ENCODE results near the gene LDB1.

LDB1 gene

GRCh38 chr10:102139281-102140110 is 19.3 kb upstream of the LDB1 start:
- in situ Hi-C loops (cut with MboI; ENCODE audit: low sequenced_read_pairs) = no loop called here

- in situ Hi-C loops (cut with MboI; ENCODE audit: low sequenced_read_pairs) = no loop called here
Measured at GRCh38 chr10:102135956-102136526, 15.9 kb upstream of the LDB1 start.

GRCh38 chr10:102134416-102134815 is 14.2 kb upstream of the LDB1 start:
- in situ Hi-C loops (cut with MboI; ENCODE audit: low sequenced_read_pairs) = no loop called here

GRCh38 chr10:102133373-102134195 is 13.4 kb upstream of the LDB1 start:
- in situ Hi-C loops (cut with MboI; ENCODE audit: low sequenced_read_pairs) = no loop called here

- in situ Hi-C loops (cut with MboI; ENCODE audit: low sequenced_read_pairs) = no loop called here
Measured at GRCh38 chr10:102132563-102133372, 12.6 kb upstream of the LDB1 start, which contains the start of gene PPRC1. Gene PPRC1 (plus strand): TSS chr10:102133040. CDS start chr10:102133069, 29 bp downstream.

- in situ Hi-C loops (cut with MboI; ENCODE audit: low sequenced_read_pairs) = no loop called here
Measured at GRCh38 chr10:102132193-102132562, 12.0 kb upstream of the LDB1 start.

GRCh38 chr10:102131286-102132170 is 11.4 kb upstream of the LDB1 start:
- in situ Hi-C loops (cut with MboI; ENCODE audit: low sequenced_read_pairs) = no loop called here

- in situ Hi-C loops (cut with MboI; ENCODE audit: low sequenced_read_pairs) = no loop called here
Measured at GRCh38 chr10:102123223-102123622, 3.1 kb upstream of the LDB1 start.

GRCh38 chr10:102122450-102122849 is 2.3 kb upstream of the LDB1 start:
- in situ Hi-C loops (cut with MboI; ENCODE audit: low sequenced_read_pairs) = no loop called here

GRCh38 chr10:102121739-102122372 is 1.7 kb upstream of the LDB1 start:
- in situ Hi-C loops (cut with MboI; ENCODE audit: low sequenced_read_pairs) = no loop called here

- in situ Hi-C loops (cut with MboI; ENCODE audit: low sequenced_read_pairs) = no loop called here
Measured at GRCh38 chr10:102120991-102121738, 997 bp upstream of the LDB1 start.

GRCh38 chr10:102119417-102120141 is 589 bp downstream of the LDB1 start:
- in situ Hi-C loops (cut with MboI; ENCODE audit: low sequenced_read_pairs) = no loop called here

- in situ Hi-C loops (cut with MboI; ENCODE audit: low sequenced_read_pairs) = no loop called here
Measured at GRCh38 chr10:102118867-102119266, 1.3 kb downstream of the LDB1 start.

GRCh38 chr10:102117391-102118159 is 2.6 kb downstream of the LDB1 start:
- in situ Hi-C loops (cut with MboI; ENCODE audit: low sequenced_read_pairs) = no loop called here

GRCh38 chr10:102116656-102117055 is 3.5 kb downstream of the LDB1 start:
- in situ Hi-C loops (cut with MboI; ENCODE audit: low sequenced_read_pairs) = no loop called here

- in situ Hi-C loops (cut with MboI; ENCODE audit: low sequenced_read_pairs) = no loop called here
Measured at GRCh38 chr10:102115775-102116174, 4.4 kb downstream of the LDB1 start.
